Trophoblast cell (in vitro differentiated cells and primary cell): ENCODE data around the gene RXRB.

ENCODE experiments used
- DNase-seq, 2 donors: peaks; one replicate each; pipeline ENCODE4 v3.0.0-alpha.2; 2016
- H2AFZ ChIP-seq: 2 replicates; pipeline ENCODE4 v1.6.1; 2013; ENCODE audit warnings: low read length, moderate library complexity, mild to moderate bottlenecking; ENCODE audit not compliant: insufficient read depth, poor library complexity
- H2AK5ac ChIP-seq: 2 replicates; pipeline ENCODE4 v1.6.1; 2013; ENCODE audit warnings: mild to moderate bottlenecking, low read length
- H2BK120ac ChIP-seq: 2 replicates; pipeline ENCODE4 v1.6.1; 2013; ENCODE audit warnings: low read length, mild to moderate bottlenecking, moderate library complexity; ENCODE audit not compliant: insufficient read depth, poor library complexity
- H2BK12ac ChIP-seq: 2 replicates; pipeline ENCODE4 v1.6.1; 2013; ENCODE audit warnings: mild to moderate bottlenecking, low read length, moderate library complexity
- H2BK5ac ChIP-seq: 2 replicates; pipeline ENCODE4 v1.6.1; 2013; ENCODE audit warnings: low read length, low read depth, moderate library complexity, mild to moderate bottlenecking; ENCODE audit not compliant: poor library complexity
- H3K14ac ChIP-seq: 2 replicates; pipeline ENCODE4 v1.6.1; 2013; ENCODE audit warnings: mild to moderate bottlenecking, low read length
- H3K18ac ChIP-seq: 2 replicates; pipeline ENCODE4 v1.6.1; 2013; ENCODE audit warnings: mild to moderate bottlenecking, low read length
- H3K23ac ChIP-seq: 2 replicates; pipeline ENCODE4 v1.6.1; 2013; ENCODE audit warnings: low read length
- H3K27ac ChIP-seq: 2 replicates; pipeline ENCODE4 v1.5.1; 2013; ENCODE audit warnings: low read depth, mild to moderate bottlenecking, inconsistent platforms, low read length, moderate library complexity
- H3K27me3 ChIP-seq: 2 replicates; pipeline ENCODE4 v1.6.1; 2013; ENCODE audit warnings: inconsistent platforms, mild to moderate bottlenecking, low read length, moderate library complexity; ENCODE audit not compliant: insufficient read depth
- H3K36me3 ChIP-seq, 2 experiments: 1 replicate in 1 of 2; 2 replicates in 1 of 2; pipeline ENCODE4 v1.6.1; 2013; ENCODE audit warnings: low read length in 2 of 2, mild to moderate bottlenecking in 2 of 2, moderate library complexity in 1 of 2; ENCODE audit not compliant: insufficient read depth in 2 of 2, control insufficient read depth in 1 of 2
- H3K4ac ChIP-seq: 2 replicates; pipeline ENCODE4 v1.6.1; 2013; ENCODE audit warnings: low read depth, mild to moderate bottlenecking, low read length, moderate library complexity
- H3K4me1 ChIP-seq, 2 experiments: 1 replicate in 1 of 2; 2 replicates in 1 of 2; pipeline ENCODE4 v1.6.1; 2013; ENCODE audit warnings: low read length in 2 of 2, mild to moderate bottlenecking in 2 of 2, moderate library complexity in 1 of 2; ENCODE audit not compliant: insufficient read depth in 2 of 2, control insufficient read depth in 1 of 2
- H3K4me2 ChIP-seq: 2 replicates; pipeline ENCODE4 v1.6.1; 2013; ENCODE audit warnings: inconsistent platforms, mild to moderate bottlenecking, low read length, moderate library complexity
- H3K4me3 ChIP-seq: 2 replicates; pipeline ENCODE4 v1.5.1; 2013; ENCODE audit warnings: mild to moderate bottlenecking, low read depth, low read length, inconsistent platforms
- H3K79me1 ChIP-seq: one replicate; pipeline ENCODE4 v1.6.1; 2013; ENCODE audit warnings: low read length
- H3K79me2 ChIP-seq: 2 replicates; pipeline ENCODE4 v1.6.1; 2013; ENCODE audit warnings: low read length, mild to moderate bottlenecking; ENCODE audit not compliant: control insufficient read depth, insufficient read depth, poor library complexity
- H3K9ac ChIP-seq: 2 replicates; pipeline ENCODE4 v1.6.1; 2013; ENCODE audit warnings: mild to moderate bottlenecking, low read length
- H3K9me3 ChIP-seq: 2 replicates; pipeline ENCODE4 v1.6.1; 2013; ENCODE audit warnings: low read depth, mild to moderate bottlenecking, control low read depth, inconsistent platforms, low read length; ENCODE audit not compliant: insufficient read depth
- H4K12ac ChIP-seq: 2 replicates; pipeline ENCODE4 v1.6.1; 2013; ENCODE audit warnings: low read depth, mild to moderate bottlenecking, low read length, moderate library complexity
- H4K8ac ChIP-seq: 2 replicates; pipeline ENCODE4 v1.6.1; 2013; ENCODE audit warnings: low read depth, mild to moderate bottlenecking, low read length, moderate library complexity
- H4K91ac ChIP-seq: one replicate; pipeline ENCODE4 v1.6.1; 2013; ENCODE audit warnings: low read depth, mild to moderate bottlenecking, low read length, moderate library complexity
- WGBS: extraction: QIAGEN DNeasy Blood & Tissue Kit; methylation state at CpG from one replicate; pipeline ENCODE4 v1.1.7; 2013; ENCODE audit warnings: missing lambda C conversion rate; ENCODE audit not compliant: insufficient read length, insufficient coverage; ENCODE audit errors: extremely low coverage; 5-methylcytosine and 5-hydroxymethylcytosine counted together

The RXRB gene

GRCh38 chr6:33237741-33238140, 37.3 kb upstream of the RXRB start:
- Histone ChIP-seq H3K18ac (no peak overlapping the region), H2BK120ac (no peak overlapping the region), H2BK12ac (no peak overlapping the region), H3K23ac (no peak overlapping the region), H3K36me3 (no peaks in the 10 kb centered on the region), H3K79me2 (no peaks in the 10 kb centered on the region), H3K9me3 (no peaks in the 10 kb centered on the region), H3K4me2 (no peak overlapping the region), H3K4ac (no peak overlapping the region), H2AK5ac (no peak overlapping the region), H2BK5ac (no peak overlapping the region), H3K4me1 (peaks cover 4 to 5% of the 10 kb centered on the region in 2 experiments), H4K12ac (no peak overlapping the region), H3K4me3 (no peak overlapping the region), H4K8ac (no peak overlapping the region), H3K14ac (no peak overlapping the region), H3K79me1 (no peaks in the 10 kb centered on the region), H3K27ac (no peak overlapping the region), H3K9ac (peak overlapping the region; percentile 27), H4K91ac (no peak overlapping the region), H2AFZ (no peak overlapping the region), H3K27me3 (no peaks in the 10 kb centered on the region)
- no CpG with 5 or more reads among the region's 2 CpGs for WGBS
- DNase-seq, result no peak

DNA sequence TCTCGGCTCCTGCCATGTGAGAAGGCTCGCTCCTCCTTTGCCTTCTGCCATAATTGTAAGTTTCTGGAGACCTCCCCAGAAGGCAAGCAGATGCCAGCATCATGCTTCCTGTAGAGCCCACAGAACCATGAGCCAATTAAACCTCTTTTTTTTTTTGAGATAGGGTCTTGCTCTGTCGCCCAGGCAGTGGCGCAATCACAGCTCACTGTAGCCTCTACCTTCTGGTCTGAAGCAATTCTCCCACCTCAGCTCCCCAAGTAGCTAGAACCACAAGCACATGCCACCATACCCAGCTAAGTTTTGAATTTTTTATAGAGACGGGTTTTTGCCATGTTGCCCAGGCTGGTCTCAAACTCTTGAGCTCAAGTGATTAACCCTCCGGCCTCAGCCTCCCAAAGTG, 36.4 kb upstream of the RXRB start:
- H3K79me2 ChIP-seq, result no peaks in the 10 kb centered on the region
- no peaks in the 10 kb centered on the region for H3K79me1 ChIP-seq
- no peak overlapping the region for H4K91ac ChIP-seq
- peaks cover 4 to 5% of the 10 kb centered on the region in 2 experiments for H3K4me1 ChIP-seq
- H2AFZ ChIP-seq, result no peak overlapping the region
- H3K36me3 ChIP-seq, result no peaks in the 10 kb centered on the region
- H3K23ac ChIP-seq, result no peak overlapping the region
- no peak overlapping the region for H3K9ac ChIP-seq
- H4K8ac ChIP-seq, result no peak overlapping the region
- no peak overlapping the region for H3K4me2 ChIP-seq
- no peak overlapping the region for H2BK120ac ChIP-seq
- no peak overlapping the region for H3K4me3 ChIP-seq
- no peaks in the 10 kb centered on the region for H3K27me3 ChIP-seq
- H2BK12ac ChIP-seq, result no peak overlapping the region
- H2AK5ac ChIP-seq, result no peak overlapping the region
- H3K14ac ChIP-seq, result no peak overlapping the region
- H4K12ac ChIP-seq, result no peak overlapping the region
- H3K18ac ChIP-seq, result no peak overlapping the region
- no peak overlapping the region for H3K4ac ChIP-seq
- no CpG with 5 or more reads among the region's 6 CpGs for WGBS
- no peak for DNase-seq
- H2BK5ac ChIP-seq, result no peak overlapping the region
- H3K27ac ChIP-seq, result no peak overlapping the region
- no peaks in the 10 kb centered on the region for H3K9me3 ChIP-seq

DNA sequence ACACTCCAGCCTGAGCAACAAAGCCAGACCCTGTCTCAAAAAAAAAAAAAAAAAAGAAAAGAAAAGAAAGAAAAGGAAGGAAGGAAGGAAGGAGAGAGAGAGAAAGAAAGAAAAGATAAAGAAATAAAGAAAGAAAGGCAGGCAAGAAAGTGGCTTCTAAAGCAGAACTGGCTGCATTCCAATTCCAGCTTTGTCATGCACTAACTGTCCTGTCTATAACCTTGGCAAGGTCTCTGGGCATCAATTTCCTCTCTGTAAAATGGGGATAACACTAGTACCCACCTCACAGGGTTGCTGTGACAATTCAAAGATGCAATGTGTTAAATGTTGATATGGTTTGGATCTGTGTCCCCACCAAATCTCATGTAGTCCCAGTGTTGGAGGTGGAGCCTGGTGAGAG, 35.9 kb upstream of the RXRB start:
- Histone ChIP-seq H3K27me3 (no peaks in the 10 kb centered on the region), H3K4me2 (no peak overlapping the region)

DNA sequence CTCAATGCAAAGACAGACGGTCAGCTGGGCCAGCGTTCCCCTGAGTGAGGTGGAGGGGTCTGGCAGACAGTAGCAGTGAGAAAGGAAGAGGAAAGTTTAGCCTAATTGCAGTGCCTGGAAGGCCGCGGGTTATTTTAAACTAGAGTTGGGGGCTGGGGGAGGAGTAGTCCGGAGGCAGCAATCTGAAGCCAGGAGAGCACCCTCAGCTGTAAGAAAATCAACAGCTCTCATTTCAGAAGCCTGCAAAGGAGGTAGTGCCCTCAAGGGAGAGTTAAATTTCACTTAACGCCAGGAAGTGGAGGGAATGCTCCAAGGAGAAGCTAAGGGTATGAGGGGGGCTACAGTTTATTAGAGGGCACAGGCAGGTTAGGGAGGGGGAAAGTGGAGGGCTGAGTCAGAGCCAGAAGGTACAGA, 34.8 kb upstream of the RXRB start:
- Histone ChIP-seq H3K9me3 (no peaks in the 10 kb centered on the region), H3K14ac (no peak overlapping the region), H3K36me3 (no peaks in the 10 kb centered on the region), H2AFZ (no peak overlapping the region), H3K79me2 (no peaks in the 10 kb centered on the region), H4K91ac (no peak overlapping the region), H3K27ac (no peak overlapping the region), H2BK120ac (no peak overlapping the region), H2BK5ac (no peak overlapping the region), H3K4me2 (no peak overlapping the region), H3K4me3 (no peak overlapping the region), H3K18ac (no peak overlapping the region), H3K23ac (no peak overlapping the region), H4K12ac (no peak overlapping the region), H2BK12ac (no peak overlapping the region), H3K9ac (no peak overlapping the region), H4K8ac (no peak overlapping the region), H2AK5ac (no peak overlapping the region), H3K27me3 (no peaks in the 10 kb centered on the region), H3K79me1 (no peaks in the 10 kb centered on the region), H3K4ac (no peak overlapping the region), H3K4me1 (peaks cover 4 to 5% of the 10 kb centered on the region in 2 experiments)
- DNase-seq, result no peak
- no CpG with 5 or more reads among the region's 6 CpGs for WGBS

More for the DNA sequence above, 35.9 kb upstream of the RXRB start:
- Histone ChIP-seq H3K79me2 (no peaks in the 10 kb centered on the region), H3K4ac (no peak overlapping the region), H3K79me1 (no peaks in the 10 kb centered on the region), H2AFZ (no peak overlapping the region), H3K9ac (no peak overlapping the region), H4K12ac (no peak overlapping the region), H3K27ac (no peak overlapping the region), H3K36me3 (no peaks in the 10 kb centered on the region), H2BK120ac (no peak overlapping the region), H2BK12ac (no peak overlapping the region), H4K91ac (no peak overlapping the region), H3K14ac (no peak overlapping the region), H3K9me3 (no peaks in the 10 kb centered on the region), H3K18ac (no peak overlapping the region), H3K4me3 (no peak overlapping the region), H2AK5ac (no peak overlapping the region), H3K23ac (no peak overlapping the region), H3K4me1 (peaks cover 4 to 5% of the 10 kb centered on the region in 2 experiments), H2BK5ac (no peak overlapping the region), H4K8ac (no peak overlapping the region)
- DNase-seq, result no peak
